Neural cell (in vitro differentiated cells): Measurements from ENCODE around the gene CHD2.

Experiments used
- CTCF ChIP-seq: fragments of 450-650 bp; IDR thresholded peaks from 2 replicates; pipeline ENCODE4 v1.5.1; 2014; ENCODE audit warnings: antibody characterized with exemption, mild to moderate bottlenecking, moderate library complexity; ENCODE audit not compliant: poor library complexity, severe bottlenecking
- EP300 ChIP-seq: fragments of 450-650 bp; conservative IDR thresholded peaks from 2 replicates; pipeline ENCODE4 v1.6.1; 2014; ENCODE audit warnings: antibody characterized with exemption, mild to moderate bottlenecking, moderate library complexity; ENCODE audit not compliant: poor library complexity, severe bottlenecking
- EZH2 ChIP-seq: fragments of 200-600, 300-800 bp; shearing (Covaris generic), sonication (generic); IDR thresholded peaks from 2 replicates; pipeline ENCODE4 v1.6.1; 2014; ENCODE audit warnings: antibody characterized with exemption, low read length, borderline replicate concordance, mild to moderate bottlenecking; ENCODE audit not compliant: insufficient read depth, poor library complexity, severe bottlenecking
- MXI1 ChIP-seq: fragments of 450-650 bp; conservative IDR thresholded peaks from 2 replicates; pipeline ENCODE4 v1.6.1; 2014; ENCODE audit warnings: antibody characterized with exemption, mild to moderate bottlenecking; ENCODE audit not compliant: poor library complexity, severe bottlenecking
- POLR2AphosphoS5 ChIP-seq: IDR thresholded peaks from 2 replicates; pipeline ENCODE4 v1.6.1; 2012
- RAD21 ChIP-seq: fragments of 450-650 bp; conservative IDR thresholded peaks from 2 replicates; pipeline ENCODE4 v1.6.1; 2014; ENCODE audit warnings: antibody characterized with exemption, mild to moderate bottlenecking, moderate library complexity
- REST ChIP-seq: IDR thresholded peaks from 2 replicates; pipeline ENCODE4 v1.6.1; 2012; ENCODE audit warnings: borderline replicate concordance
- SMC3 ChIP-seq: fragments of 450-650 bp; conservative IDR thresholded peaks from 2 replicates; pipeline ENCODE4 v1.6.1; 2014; ENCODE audit warnings: antibody characterized with exemption, mild to moderate bottlenecking, moderate library complexity; ENCODE audit not compliant: poor library complexity
- TAF1 ChIP-seq: IDR thresholded peaks from 2 replicates; pipeline ENCODE4 v1.6.1; 2012; ENCODE audit warnings: low read depth

GRCh38 chr15:93065641-93066045, 165.5 kb downstream of the CHD2 start:
- TF ChIP-seq POLR2AphosphoS5 (no peak), CTCF (no peak), REST (no peak), EZH2 (no peak), RAD21 (no peak), TAF1 (no peak), EP300 (no peak), SMC3 (no peak), MXI1 (no peak)
